Kidney tubule cell (primary cell): Measurements from ENCODE around the gene GRHL3.

ENCODE experiments used
- DNase-seq: peaks from one replicate; pipeline ENCODE4 v3.0.0-alpha.2; 2018; ENCODE audit warnings: low spot score

The GRHL3 gene

GRCh38 chr1:24343412-24344089 is 24.4 kb downstream of the GRHL3 start:
- no peak for DNase-seq

GRCh38 chr1:24344090-24344742 is 25.1 kb downstream of the GRHL3 start:
- no peak for DNase-seq

GRCh38 chr1:24345334-24345733 is 26.2 kb downstream of the GRHL3 start:
- no peak for DNase-seq

- no peak for DNase-seq
These were observed 28.2 kb downstream of the GRHL3 start for GRCh38 chr1:24347159-24347934.

GRCh38 chr1:24348196-24348595 is 29.0 kb downstream of the GRHL3 start:
- peak; percentile 3 for DNase-seq

- no peak for DNase-seq
These were observed 30.7 kb downstream of the GRHL3 start for GRCh38 chr1:24349891-24350290.

- DNase-seq, result no peak
These were observed 32.1 kb downstream of the GRHL3 start for GRCh38 chr1:24351247-24351646.

- peak; percentile 68 for DNase-seq
These were observed 32.9 kb downstream of the GRHL3 start for GRCh38 chr1:24351918-24352627.

GRCh38 chr1:24353292-24353891 is 34.2 kb downstream of the GRHL3 start:
- DNase-seq, result no peak

GRCh38 chr1:24355466-24355865 is 36.3 kb downstream of the GRHL3 start:
- DNase-seq, result no peak

- DNase-seq, result no peak
These were observed 37.9 kb downstream of the GRHL3 start for GRCh38 chr1:24357038-24357437.

- DNase-seq, result no peak
These were observed 41.5 kb downstream of the GRHL3 start for GRCh38 chr1:24360681-24361080.

- DNase-seq, result no peak
These were observed 42.7 kb downstream of the GRHL3 start for GRCh38 chr1:24361811-24362210.

- no peak for DNase-seq
These were observed 43.2 kb downstream of the GRHL3 start for GRCh38 chr1:24362396-24362795.

- peak; percentile 83 for DNase-seq
These were observed 43.9 kb downstream of the GRHL3 start for GRCh38 chr1:24362982-24363614.

GRCh38 chr1:24363994-24364393 is 44.8 kb downstream of the GRHL3 start:
- DNase-seq, result no peak

GRCh38 chr1:24364605-24364974 is 45.4 kb downstream of the GRHL3 start:
- no peak for DNase-seq

GRCh38 chr1:24364975-24365678 is 46.0 kb downstream of the GRHL3 start:
- peak; percentile 95 for DNase-seq

GRCh38 chr1:24366707-24367106 is 47.5 kb downstream of the GRHL3 start:
- DNase-seq, result no peak

GRCh38 chr1:24369199-24369598 is 50.0 kb downstream of the GRHL3 start:
- DNase-seq, result no peak

GRCh38 chr1:24369801-24370200 is 50.6 kb downstream of the GRHL3 start:
- no peak for DNase-seq
